Common myeloid progenitor, CD34-positive (primary cell): ENCODE results near the gene LEFTY2.
"Not testable (repeated sequence)": the region's sequence is repeated elsewhere in the genome, so short reads cannot be mapped to it uniquely, and the experiment has no call there.

Experiments
- CTCF ChIA-PET: fragments of 350-600 bp; sonication (Branson Sonifier 250); formaldehyde crosslinking; loops from one replicate; lab custom pipeline; 2021; ENCODE audit warnings: antibody characterized with exemption; lab: Charles Lee
- POLR2A ChIA-PET: fragments of 350-600 bp; sonication (Branson Sonifier 250); formaldehyde crosslinking; loops from one replicate; lab custom pipeline; 2021; ENCODE audit warnings: antibody characterized with exemption; lab: Charles Lee
- DNase-seq, 3 donors: peaks; one replicate each; pipeline versions ENCODE4 v3.0.0 to v3.0.0-alpha.2; 2013
- H3K27ac ChIP-seq, 2 experiments: 1 replicate in 1 of 2; 2 replicates in 1 of 2; pipeline ENCODE4 v1.7.0; 2013; ENCODE audit warnings: inconsistent platforms in 2 of 2, low read length in 2 of 2, mild to moderate bottlenecking in 2 of 2, low read depth in 1 of 2, moderate library complexity in 1 of 2; ENCODE audit not compliant: severe bottlenecking in 2 of 2, insufficient read depth in 1 of 2, poor library complexity in 1 of 2
- H3K27me3 ChIP-seq, 5 experiments: replicated peaks in 2 of 5; 1 replicate in 3 of 5; 2 replicates in 2 of 5; pipeline versions ENCODE4 v1.6.1 to v1.7.0; 2013; ENCODE audit warnings: low read length in 4 of 5, mild to moderate bottlenecking in 2 of 5, moderate library complexity in 2 of 5, inconsistent platforms in 1 of 5; ENCODE audit not compliant: insufficient read depth in 5 of 5, control insufficient read depth in 4 of 5
- H3K36me3 ChIP-seq, 4 experiments: 1 replicate in 2 of 4; 2 replicates in 2 of 4; pipeline versions ENCODE4 v1.6.1 to v1.7.0; 2013; ENCODE audit warnings: low read length in 3 of 4, control low read depth in 1 of 4, mild to moderate bottlenecking in 1 of 4; ENCODE audit not compliant: control insufficient read depth in 4 of 4, insufficient read depth in 4 of 4
- H3K4me1 ChIP-seq, 4 experiments: 1 replicate in 3 of 4; 2 replicates in 1 of 4; pipeline versions ENCODE4 v1.6.1 to v1.7.1; 2013; ENCODE audit warnings: low read length in 3 of 4, mild to moderate bottlenecking in 3 of 4, control low read depth in 1 of 4, inconsistent platforms in 1 of 4, moderate library complexity in 1 of 4; ENCODE audit not compliant: control insufficient read depth in 4 of 4, insufficient read depth in 4 of 4; ENCODE audit errors: control extremely low read depth in 1 of 4
- H3K4me3 ChIP-seq, 7 experiments: 1 replicate in 4 of 7; 2 replicates in 3 of 7; pipeline versions ENCODE4 v1.5.1 to v1.7.0; 2013; ENCODE audit warnings: mild to moderate bottlenecking in 7 of 7, low read length in 6 of 7, moderate library complexity in 6 of 7, inconsistent platforms in 2 of 7, low read depth in 2 of 7, control low read depth in 1 of 7; ENCODE audit not compliant: insufficient read depth in 4 of 7, control insufficient read depth in 1 of 7; ENCODE audit errors: extremely low read depth in 1 of 7
- H3K9me3 ChIP-seq, 5 experiments: 1 replicate in 4 of 5; 2 replicates in 1 of 5; pipeline versions ENCODE4 v1.6.1 to v1.7.1; 2013; ENCODE audit warnings: low read length in 4 of 5, mild to moderate bottlenecking in 2 of 5, inconsistent platforms in 1 of 5, low read depth in 1 of 5, moderate library complexity in 1 of 5; ENCODE audit not compliant: control insufficient read depth in 4 of 5, insufficient read depth in 2 of 5; ENCODE audit errors: control extremely low read depth in 1 of 5
- WGBS: methylation state at CpG from one replicate; pipeline ENCODE4 v1.1.5; 2013; ENCODE audit not compliant: insufficient coverage; 5-methylcytosine and 5-hydroxymethylcytosine counted together

The LEFTY2 gene

DNA sequence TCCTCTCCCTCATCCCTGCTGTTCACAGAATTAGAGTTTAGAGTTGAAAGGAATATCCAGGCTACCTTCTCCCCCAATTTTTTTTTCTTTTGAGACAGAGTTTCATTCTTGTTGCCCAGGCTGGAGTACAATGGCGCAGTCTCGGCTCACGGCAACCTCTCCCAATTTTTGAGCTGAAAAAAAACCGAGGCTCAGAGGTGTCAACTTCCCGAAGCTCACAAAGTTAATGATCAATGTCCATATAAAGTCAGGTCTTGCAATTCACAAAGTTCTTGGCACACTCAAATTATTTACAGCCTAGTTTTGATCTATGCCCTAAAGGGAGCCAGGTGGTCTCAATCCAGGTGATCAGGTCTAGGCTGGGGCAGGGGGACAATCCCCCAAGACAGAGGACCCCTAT is 51.3 kb downstream of the LEFTY2 start:
- H3K9me3 ChIP-seq: no peaks in the 10 kb centered on the region
- ChIA-PET CTCF (interaction anchor here (0.9 to 2.5 kb wide), 8 partner anchors 9 to 443 kb away, joined by 3 to 8 read pairs (median 3); no protein-coding TSS in a partner anchor), POLR2A (no interaction called here)
- 98% methylated on average over 5 of the region's 5 CpGs for WGBS
- no peaks in the 10 kb centered on the region for H3K36me3 ChIP-seq
- no peaks in the 10 kb centered on the region for H3K4me1 ChIP-seq
- H3K4me3 ChIP-seq: no peak overlapping the region
- no peak overlapping the region for H3K27ac ChIP-seq
- peaks cover 0 to 3% (median 2%) of the 10 kb centered on the region in 5 experiments for H3K27me3 ChIP-seq
- no peak for DNase-seq

DNA sequence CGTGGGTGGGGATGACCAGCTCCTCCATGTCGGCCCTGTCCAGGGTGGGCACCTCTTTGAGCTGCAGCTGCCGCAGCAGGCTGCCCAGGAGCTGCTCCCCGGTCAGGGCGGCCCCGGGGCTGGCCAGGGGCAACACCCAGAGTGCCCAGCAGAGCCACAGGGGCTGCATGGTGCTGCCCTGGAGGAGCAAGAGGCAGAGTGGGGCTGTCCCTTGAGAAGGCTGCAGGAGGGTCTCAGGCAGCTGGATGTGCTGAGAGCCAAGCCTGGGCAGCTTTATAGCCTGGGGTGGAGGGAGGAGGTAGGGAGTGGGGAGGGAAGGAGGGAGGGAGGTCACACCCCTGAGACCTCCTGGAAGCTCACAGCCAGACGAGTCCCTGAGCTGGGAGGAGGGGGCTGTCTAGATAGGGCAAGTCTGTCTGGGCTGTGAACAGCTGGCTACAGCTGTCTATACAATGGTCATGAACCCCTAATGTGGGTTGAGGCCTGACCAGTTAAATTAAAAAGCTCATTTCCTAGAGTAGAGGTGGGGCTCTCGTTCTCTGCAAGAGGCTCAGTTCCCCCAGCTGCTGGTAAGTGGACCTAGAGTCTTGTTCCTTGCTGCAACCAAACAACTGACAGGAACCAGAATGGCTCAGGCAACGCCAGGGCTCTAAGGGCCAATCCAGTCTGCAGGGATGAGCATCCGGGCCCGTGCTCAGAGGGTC is 52.0 kb downstream of the LEFTY2 start, which contains the start of gene LEFTY1:
TSS of gene LEFTY1 (minus strand) at position 249 of the 704 bp plus-strand sequence. CDS start at position 169, 80 bp downstream.
- H3K4me3 ChIP-seq: no peak within 1 kb of the TSS
- no peaks in the 10 kb centered on the region for H3K9me3 ChIP-seq
- POLR2A ChIA-PET: no interaction called here
- DNase-seq: no peak
- no peaks in the 10 kb centered on the region for H3K36me3 ChIP-seq
- H3K4me1 ChIP-seq: no peaks in the 10 kb centered on the region
- WGBS: 91% methylated on average over 11 of the region's 11 CpGs
- H3K27ac ChIP-seq: no peak within 1 kb of the TSS
- CTCF ChIA-PET: interaction anchor here (0.8 to 1.3 kb wide), 6 partner anchors 11 to 442 kb away, joined by 3 to 8 read pairs (median 3); no protein-coding TSS in a partner anchor
- peaks cover 0 to 3% (median 2%) of the 10 kb centered on the region in 5 experiments for H3K27me3 ChIP-seq

DNA sequence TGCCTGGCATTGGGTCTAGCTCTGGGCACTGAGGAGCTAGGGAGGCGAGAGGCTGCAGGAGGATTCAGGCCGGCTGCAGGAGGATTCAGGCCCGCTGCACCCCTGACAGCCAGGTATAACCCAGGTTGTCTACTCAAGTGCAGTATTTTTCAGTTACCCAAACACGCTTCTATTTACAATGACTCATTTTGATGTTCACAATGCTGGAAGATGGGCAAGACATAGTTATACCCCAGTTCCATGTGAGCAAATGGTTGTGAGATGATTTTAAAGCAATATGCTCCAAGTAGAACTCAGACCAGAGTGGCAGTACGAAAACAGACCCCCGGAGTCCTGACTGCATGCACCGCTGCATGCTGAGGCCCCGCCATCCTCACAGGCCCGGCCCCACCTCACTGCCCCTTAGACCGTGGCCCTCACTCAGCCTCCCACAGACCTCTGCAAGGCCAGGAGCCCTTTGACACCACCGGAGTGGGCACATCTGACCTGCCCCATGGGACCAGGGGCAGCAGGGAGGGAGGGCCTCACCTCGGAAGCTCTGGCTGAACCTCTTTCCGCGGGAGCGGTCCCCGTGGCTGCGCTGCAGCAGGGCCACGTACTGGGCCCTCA is 52.6 kb downstream of the LEFTY2 start:
- H3K36me3 ChIP-seq: no peaks in the 10 kb centered on the region
- H3K9me3 ChIP-seq: no peaks in the 10 kb centered on the region
- no peak for DNase-seq
- H3K27me3 ChIP-seq: peaks cover 0 to 3% (median 2%) of the 10 kb centered on the region in 5 experiments
- no peak overlapping the region for H3K27ac ChIP-seq
- WGBS: 95% methylated on average over 18 of the region's 18 CpGs
- no peak overlapping the region for H3K4me3 ChIP-seq
- POLR2A ChIA-PET: no interaction called here
- CTCF ChIA-PET: interaction anchor here (0.8 to 1.3 kb wide), 2 partner anchors 11 to 73 kb away, joined by 4 to 8 read pairs; no protein-coding TSS in a partner anchor
- H3K4me1 ChIP-seq: peaks cover 0 to under 1% (median 0%) of the 10 kb centered on the region in 4 experiments

DNA sequence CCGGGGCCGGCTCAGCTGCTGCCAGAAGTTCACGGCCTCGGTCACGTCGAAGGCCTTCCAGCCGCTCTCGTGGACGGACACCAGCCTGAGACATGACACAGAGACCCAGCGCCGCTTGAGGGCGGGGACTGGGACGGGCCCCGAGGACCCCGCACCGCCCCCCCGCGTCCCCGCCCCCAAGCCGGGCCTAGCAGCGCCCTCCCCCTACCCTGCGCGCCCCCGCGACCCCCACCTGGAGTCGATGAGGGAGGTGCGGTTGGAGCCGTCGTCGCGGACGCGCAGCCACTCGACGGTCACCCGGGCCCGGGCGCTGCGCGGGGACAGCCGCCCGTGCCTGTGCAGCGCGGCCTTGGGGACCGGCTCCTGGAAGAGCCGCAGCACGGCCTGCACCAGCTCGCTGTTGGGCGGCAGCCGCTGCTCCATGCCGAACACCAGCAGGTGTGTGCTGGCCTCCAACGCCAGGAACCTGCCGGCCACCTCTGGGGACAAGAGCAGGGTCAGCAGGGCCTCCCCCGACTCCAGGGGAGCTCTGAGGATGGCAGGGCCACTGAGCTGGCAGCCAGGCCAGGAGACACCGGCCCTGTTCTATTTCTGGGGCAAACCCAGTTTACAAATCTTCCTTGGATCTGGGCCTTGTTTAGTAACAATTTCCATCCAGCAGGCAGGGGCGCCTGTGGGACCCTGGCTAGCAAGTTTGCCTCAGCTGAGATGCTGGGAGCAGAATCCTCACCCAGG is 53.3 kb downstream of the LEFTY2 start:
- H3K9me3 ChIP-seq, H3K4me1 ChIP-seq, H3K27ac ChIP-seq, DNase-seq, POLR2A ChIA-PET, H3K4me3 ChIP-seq, H3K36me3 ChIP-seq, H3K27me3 ChIP-seq: not testable (repeated sequence)
- CTCF ChIA-PET: interaction anchor here (0.8 to 2.2 kb wide), 3 partner anchors 12 to 24 kb away, joined by 3 to 6 read pairs (median 5); no protein-coding TSS in a partner anchor
- WGBS: 100% methylated on average over 3 of the region's 56 CpGs

DNA sequence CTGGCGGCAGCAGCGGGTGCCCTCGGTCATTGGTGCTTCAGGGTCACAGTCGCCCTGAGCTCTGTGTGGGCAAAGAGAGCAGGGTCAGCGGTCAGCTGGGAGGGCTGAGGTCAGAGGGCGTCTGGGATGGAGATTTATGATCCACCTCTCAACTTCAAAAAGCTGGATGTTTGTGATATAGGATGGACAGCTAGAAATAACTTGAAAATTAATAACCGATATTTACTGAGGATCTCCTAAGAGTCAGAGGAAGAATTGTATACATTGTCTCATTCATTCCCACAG is 54.0 kb downstream of the LEFTY2 start:
- ChIA-PET CTCF (interaction anchor here (0.7 to 2.2 kb wide), 4 partner anchors 11 to 24 kb away, joined by 3 to 6 read pairs (median 4); no protein-coding TSS in a partner anchor), POLR2A (no interaction called here)
- no peak for DNase-seq
- WGBS: no CpG with 5 or more reads among the region's 7 CpGs
- no peaks in the 10 kb centered on the region for H3K36me3 ChIP-seq
- no peak overlapping the region for H3K27ac ChIP-seq
- H3K4me1 ChIP-seq: peaks cover 0 to 9% (median 5%) of the 10 kb centered on the region in 4 experiments
- H3K9me3 ChIP-seq: no peaks in the 10 kb centered on the region
- H3K4me3 ChIP-seq: no peak overlapping the region
- H3K27me3 ChIP-seq: peaks cover 0 to 3% (median 2%) of the 10 kb centered on the region in 5 experiments
